Medulla oblongata (tissue), 1 donor: ENCODE data around the gene EYS.
"Not testable (repeated sequence)": the region's sequence is repeated elsewhere in the genome, so short reads cannot be mapped to it uniquely, and the experiment has no call there.

Source experiments
- DNase-seq: peaks from one replicate; pipeline ENCODE4 v3.0.0-alpha.2; 2015; ENCODE audit errors: extremely low spot score

The EYS gene

GRCh38 chr6:64479134-64479533, 1227.9 kb downstream of the EYS start:
- DNase-seq, result no peak

DNA sequence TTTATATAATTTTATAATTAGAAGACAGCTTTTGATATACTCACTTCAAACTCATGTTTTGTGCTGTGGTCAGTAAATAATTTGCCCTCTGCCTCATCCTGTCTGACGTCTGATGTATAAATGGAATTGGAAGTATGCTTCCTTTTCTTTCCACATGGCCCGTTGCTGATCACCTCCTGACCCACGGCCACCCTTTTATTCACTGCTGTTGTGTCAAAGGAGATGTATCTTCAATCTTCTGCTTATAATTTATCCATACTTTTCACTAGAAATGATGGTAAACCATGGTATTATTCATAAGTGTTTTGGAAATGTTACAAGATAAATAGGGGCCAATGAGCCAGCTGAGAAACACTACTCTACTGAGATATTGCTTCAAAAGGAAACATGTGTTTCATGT, 1229.6 kb downstream of the EYS start:
- no peak for DNase-seq

DNA sequence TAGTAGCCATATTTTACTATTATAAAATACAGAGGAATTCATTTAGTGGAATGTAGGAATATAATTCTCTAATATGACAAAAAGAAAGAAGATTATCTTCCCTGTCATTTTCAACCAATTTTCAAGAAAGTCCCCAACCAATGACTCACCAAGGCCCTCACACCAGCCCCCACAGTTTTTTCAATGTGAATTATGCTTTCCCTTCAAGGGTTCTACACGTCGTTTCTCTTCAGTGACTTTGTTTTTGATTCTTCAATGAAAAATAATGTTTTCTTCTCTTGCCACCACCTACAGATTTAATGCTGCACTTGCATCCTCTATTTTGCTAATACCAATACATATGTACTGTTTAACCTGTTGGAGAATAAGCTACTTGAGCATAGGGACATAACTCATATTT, 1230.1 kb downstream of the EYS start:
- no peak for DNase-seq

DNA sequence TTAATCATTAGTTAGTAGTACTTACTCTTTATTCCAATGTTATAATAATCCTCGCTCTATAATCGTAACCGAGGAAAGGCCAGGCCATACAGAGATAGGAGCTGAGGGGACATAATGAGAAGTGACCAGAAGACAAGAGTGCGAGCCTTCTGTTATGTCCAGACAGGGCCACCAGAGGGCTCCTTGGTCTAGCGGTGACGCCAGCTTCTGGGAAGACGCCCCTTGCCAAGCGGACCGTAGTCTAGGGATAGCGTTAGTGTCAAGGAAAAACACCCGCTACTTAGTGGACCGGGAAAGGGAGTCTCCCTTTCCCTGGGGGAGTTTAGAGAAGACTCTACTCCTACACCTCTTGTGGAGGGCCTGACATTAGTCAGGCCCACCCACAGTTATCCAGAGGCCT, 1237.6 kb downstream of the EYS start:
- not testable (repeated sequence) for DNase-seq

- no peak for DNase-seq
Measured at GRCh38 chr6:64467656-64468055, 1239.4 kb downstream of the EYS start.

- no peak for DNase-seq
Measured at GRCh38 chr6:64459411-64459944, 1247.5 kb downstream of the EYS start.

GRCh38 chr6:64448101-64448500, 1258.9 kb downstream of the EYS start:
- DNase-seq, result not testable (repeated sequence)

GRCh38 chr6:64445038-64445437, 1262.0 kb downstream of the EYS start:
- no peak for DNase-seq

- no peak for DNase-seq
Measured at GRCh38 chr6:64439274-64439673, 1267.8 kb downstream of the EYS start.

DNA sequence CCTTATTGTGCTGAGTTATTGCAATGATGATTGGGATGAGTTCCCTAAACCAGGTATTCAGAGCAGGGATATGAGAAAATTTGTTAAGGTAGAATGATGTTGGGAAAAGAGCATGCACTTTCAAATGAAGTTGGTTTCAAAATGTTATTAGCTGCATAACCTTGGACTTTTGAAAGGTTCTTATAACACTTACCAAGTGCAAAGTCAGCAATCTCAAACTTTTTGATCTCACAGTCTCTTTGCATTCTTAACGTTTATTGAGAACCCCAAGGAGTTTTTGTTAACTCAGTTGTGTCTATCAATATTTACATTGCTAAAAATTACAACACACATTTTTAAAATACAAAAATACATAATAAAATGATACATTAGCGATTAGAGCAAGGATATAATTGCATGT, 1269.0 kb downstream of the EYS start:
- no peak for DNase-seq

GRCh38 chr6:64429926-64430325, 1277.1 kb downstream of the EYS start:
- DNase-seq, result no peak

DNA sequence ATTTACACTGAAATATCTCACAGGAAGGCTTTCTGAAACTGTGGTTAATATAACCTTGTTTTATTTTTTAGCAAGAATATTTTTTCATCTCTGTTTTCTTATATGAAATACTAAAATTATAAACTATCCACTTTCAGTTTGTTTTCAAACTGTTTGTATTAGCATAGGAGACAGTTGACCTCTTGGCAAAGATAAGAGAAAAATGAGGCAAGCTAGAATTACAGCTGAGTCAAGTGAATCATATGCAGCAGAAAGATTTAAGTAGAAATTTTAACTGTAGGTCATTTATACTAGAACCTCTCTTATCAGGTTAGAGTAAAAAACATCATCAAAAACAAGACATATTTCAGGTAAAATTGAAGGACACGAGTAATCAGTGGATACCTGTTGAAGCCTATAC, 1278.8 kb downstream of the EYS start:
- DNase-seq, result no peak

DNA sequence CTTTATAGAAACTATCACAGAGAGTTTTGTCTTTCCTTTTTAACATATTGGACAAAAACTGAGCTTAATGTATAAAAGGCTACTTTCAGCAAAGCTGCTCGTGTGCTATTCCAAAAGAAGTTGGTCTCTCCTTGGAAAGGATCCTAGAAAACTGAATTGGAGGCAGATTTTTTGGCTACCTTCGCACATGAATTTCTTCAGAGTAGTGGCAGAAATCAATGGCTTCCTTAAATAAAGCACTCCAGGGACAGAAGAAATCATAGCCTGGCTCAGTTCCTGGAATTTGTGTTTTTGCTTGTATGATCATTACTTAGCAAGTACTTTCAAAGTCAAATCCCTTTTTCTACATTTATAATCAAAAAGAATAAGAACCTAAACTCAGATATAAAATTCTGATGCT, 1291.1 kb downstream of the EYS start:
- peak; percentile 47 for DNase-seq

- DNase-seq, result no peak
Measured at GRCh38 chr6:64411226-64411625, 1295.8 kb downstream of the EYS start.

- no peak for DNase-seq
Measured at GRCh38 chr6:64409948-64410347, 1297.1 kb downstream of the EYS start.

GRCh38 chr6:64404396-64404795, 1302.6 kb downstream of the EYS start:
- no peak for DNase-seq

DNA sequence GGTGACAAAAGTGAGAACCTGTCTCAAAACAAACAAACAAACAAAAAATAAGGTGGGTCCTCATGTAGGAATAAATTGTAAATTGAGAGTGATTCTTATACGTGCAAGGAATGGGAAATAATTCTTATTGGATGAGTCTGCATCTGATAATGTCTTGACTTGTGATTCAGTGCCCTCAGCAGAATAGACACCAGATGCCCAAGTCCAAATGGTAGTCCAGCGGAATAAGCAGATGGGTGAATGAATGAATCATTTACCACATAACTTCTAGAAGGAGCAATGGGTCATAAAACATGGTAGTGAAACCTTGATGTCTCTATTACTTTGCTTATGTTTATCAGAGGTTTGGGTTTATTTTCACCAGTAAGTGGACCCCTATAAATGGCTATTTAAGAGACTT, 1323.7 kb downstream of the EYS start:
- no peak for DNase-seq

GRCh38 chr6:64376394-64376793, 1330.6 kb downstream of the EYS start:
- no peak for DNase-seq

- no peak for DNase-seq
Measured at GRCh38 chr6:64357430-64357829, 1349.6 kb downstream of the EYS start.

DNA sequence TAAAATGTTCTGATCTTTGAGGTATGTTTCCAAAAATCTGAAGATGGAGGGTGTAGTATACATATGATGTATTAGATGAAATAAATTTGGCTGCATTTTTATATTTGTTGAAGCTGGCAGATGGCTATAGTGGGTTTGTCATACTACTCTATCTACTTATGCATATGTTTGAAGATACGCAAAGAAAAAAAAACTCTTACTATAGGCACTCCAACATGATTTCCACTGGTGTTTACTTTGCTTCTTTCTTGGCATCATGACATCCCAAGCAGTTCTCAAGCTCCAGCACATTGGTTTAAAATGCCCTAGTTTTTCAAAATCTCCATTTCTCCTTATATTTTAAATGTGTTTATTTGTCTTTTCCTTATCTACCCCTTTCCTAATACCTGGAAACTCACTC, 1359.6 kb downstream of the EYS start:
- DNase-seq, result no peak

DNA sequence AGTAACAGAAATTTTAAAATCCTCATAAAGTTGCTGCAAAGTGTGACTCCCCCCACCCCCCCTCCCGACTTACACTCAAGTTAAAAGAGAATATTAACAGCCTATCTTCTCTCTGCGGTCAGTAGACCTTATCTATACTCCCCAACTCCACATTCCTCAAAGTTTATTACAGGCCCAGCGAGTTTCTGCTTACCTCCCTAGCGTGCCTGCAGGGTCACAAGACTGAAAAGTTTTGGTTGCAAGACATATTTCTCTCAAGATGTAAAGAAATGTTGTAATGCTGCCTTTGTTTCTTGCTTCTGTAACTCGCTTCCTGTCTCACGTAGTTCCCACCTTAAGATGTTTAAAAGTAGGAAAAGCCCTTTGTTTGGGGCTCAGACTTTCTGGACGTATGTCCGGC, 1371.8 kb downstream of the EYS start:
- DNase-seq, result no peak

DNA sequence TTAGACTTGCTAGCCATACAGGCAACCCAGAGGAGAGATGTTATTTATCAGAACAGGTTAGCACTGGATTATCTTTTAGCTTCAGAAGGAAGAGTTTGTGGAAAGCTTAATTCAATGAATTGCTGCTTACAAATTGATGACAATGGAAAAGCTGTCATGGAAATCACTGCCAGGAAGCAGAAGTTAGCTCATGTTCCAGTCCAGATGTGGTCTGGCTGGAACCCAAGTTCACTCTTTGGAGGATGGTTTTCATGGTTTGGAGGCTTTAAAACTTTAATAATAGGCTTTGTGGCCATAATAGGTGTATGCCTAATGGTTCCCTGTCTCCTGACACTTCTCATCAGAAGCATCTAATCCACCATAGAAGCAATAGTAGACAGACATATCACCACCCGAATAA, 1372.4 kb downstream of the EYS start:
- DNase-seq, result no peak

DNA sequence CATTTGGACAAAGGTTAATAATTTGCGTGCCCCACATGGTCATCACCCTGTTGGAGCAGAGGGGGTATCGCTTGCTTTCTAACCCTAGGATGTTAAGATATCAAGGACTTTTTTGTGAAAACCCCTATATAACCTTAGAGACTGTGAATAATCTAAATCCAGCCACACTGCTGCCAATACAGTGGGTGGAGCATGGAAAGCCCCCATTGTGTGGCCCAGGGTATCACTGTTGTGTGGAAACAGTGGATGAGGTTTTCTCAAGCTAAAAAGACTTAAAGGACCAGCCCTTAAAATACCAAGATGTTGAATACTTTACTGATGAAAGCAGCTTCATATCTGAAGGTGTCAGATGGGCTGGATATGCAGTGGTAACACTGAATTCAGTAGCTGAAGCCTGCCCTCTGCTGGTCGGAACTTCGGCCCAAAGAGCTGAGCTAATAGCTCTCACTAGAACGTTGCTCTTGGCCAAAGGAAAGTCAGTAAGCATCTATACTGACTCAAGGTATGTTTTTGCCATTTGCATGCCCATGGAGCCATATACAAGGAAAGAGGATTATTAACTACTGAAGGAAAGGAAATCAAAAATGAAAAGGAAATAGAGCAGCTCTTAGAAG, 1376.2 kb downstream of the EYS start:
- peak; percentile 81 for DNase-seq

- no peak for DNase-seq
Measured at GRCh38 chr6:64326939-64327338, 1380.1 kb downstream of the EYS start.
